UCSD-AML1 (cell line): ENCODE results near the gene KISS1R.

Source experiments
- DNase-seq: peaks from one replicate; lab custom pipeline; 2025; ENCODE audit not compliant: unreplicated experiment; lab: John Stamatoyannopoulos, UW

KISS1R gene

GRCh38 chr19:934865-935479 lies 17.8 kb downstream of the KISS1R start:
- DNase-seq = no peak

GRCh38 chr19:936175-936546 lies 19.0 kb downstream of the KISS1R start:
- DNase-seq = no peak

GRCh38 chr19:937259-937694 lies 20.1 kb downstream of the KISS1R start:
- no peak for DNase-seq

GRCh38 chr19:938233-938923 lies 21.2 kb downstream of the KISS1R start:
- no peak for DNase-seq

- DNase-seq = no peak
Observed at GRCh38 chr19:939439-939838, 22.3 kb downstream of the KISS1R start.

GRCh38 chr19:939922-940321 lies 22.8 kb downstream of the KISS1R start:
- no peak for DNase-seq

GRCh38 chr19:940591-941291 lies 23.6 kb downstream of the KISS1R start:
- DNase-seq = no peak

- DNase-seq = no peak
Observed at GRCh38 chr19:941292-942132, 24.4 kb downstream of the KISS1R start.

- DNase-seq = no peak
Observed at GRCh38 chr19:942133-942645, 25.1 kb downstream of the KISS1R start.

- no peak for DNase-seq
Observed at GRCh38 chr19:943551-944170, 26.5 kb downstream of the KISS1R start.

- DNase-seq = no peak
Observed at GRCh38 chr19:944171-944567, 27.0 kb downstream of the KISS1R start.

GRCh38 chr19:944663-945241 lies 27.6 kb downstream of the KISS1R start:
- DNase-seq = no peak

- no peak for DNase-seq
Observed at GRCh38 chr19:945401-946252, 28.5 kb downstream of the KISS1R start.

GRCh38 chr19:947090-947706 lies 30.1 kb downstream of the KISS1R start:
- no peak for DNase-seq

GRCh38 chr19:947707-948539 lies 30.8 kb downstream of the KISS1R start:
- peak; percentile 67 for DNase-seq

- DNase-seq = no peak
Observed at GRCh38 chr19:948842-949496, 31.8 kb downstream of the KISS1R start.

- DNase-seq = no peak
Observed at GRCh38 chr19:950352-951066, 33.4 kb downstream of the KISS1R start.
